DOHH2 (cell line): Measurements from ENCODE around the gene SLC30A4.

Source experiments
- H3F3A ChIP-seq: fragments of 200-600 bp; sonication (generic), shearing (Covaris generic); 2 replicates; pipeline ENCODE4 v1.6.0; 2016; ENCODE audit warnings: antibody characterized with exemption, mild to moderate bottlenecking; ENCODE audit not compliant: control insufficient read depth, insufficient read depth
- H3K27ac ChIP-seq: fragments of 200-600 bp; sonication (generic); 2 replicates; pipeline ENCODE4 v1.5.1; 2014; ENCODE audit warnings: low read depth, mild to moderate bottlenecking, low read length, moderate library complexity
- H3K27me3 ChIP-seq: fragments of 200-600 bp; sonication (generic); 2 replicates; pipeline ENCODE4 v1.6.1; 2014; ENCODE audit warnings: mild to moderate bottlenecking, low read length, mixed read lengths; ENCODE audit not compliant: control insufficient read depth
- H3K36me3 ChIP-seq: fragments of 200-600 bp; sonication (generic); 2 replicates; pipeline ENCODE4 v1.6.1; 2014; ENCODE audit warnings: mild to moderate bottlenecking, low read length, moderate library complexity, mixed read lengths; ENCODE audit not compliant: control insufficient read depth
- H3K4me1 ChIP-seq: fragments of 200-600 bp; sonication (generic); 2 replicates; pipeline ENCODE4 v1.6.1; 2014; ENCODE audit warnings: mild to moderate bottlenecking, low read length, mixed read lengths; ENCODE audit not compliant: control insufficient read depth
- H3K4me2 ChIP-seq: fragments of 200-600 bp; sonication (generic); 2 replicates; pipeline ENCODE4 v1.6.0; 2014; ENCODE audit warnings: mild to moderate bottlenecking, low read length, moderate library complexity
- H3K4me3 ChIP-seq: fragments of 200-600 bp; sonication (generic); 2 replicates; pipeline ENCODE4 v1.5.1; 2014; ENCODE audit warnings: mild to moderate bottlenecking, low read length, mixed read lengths
- H3K79me2 ChIP-seq: fragments of 200-600 bp; sonication (generic); 2 replicates; pipeline ENCODE4 v1.6.1; 2014; ENCODE audit warnings: mild to moderate bottlenecking, low read length, mixed read lengths; ENCODE audit not compliant: control insufficient read depth
- H3K9me2 ChIP-seq: fragments of 200-600 bp; sonication (generic); replicated peaks from 2 replicates; pipeline ENCODE4 v1.6.1; 2014; ENCODE audit warnings: mild to moderate bottlenecking, low read length, mixed read lengths; ENCODE audit not compliant: control insufficient read depth
- H3K9me3 ChIP-seq: fragments of 200-600 bp; sonication (generic); 2 replicates; pipeline ENCODE4 v1.6.1; 2014; ENCODE audit warnings: antibody characterized with exemption, low read length, mixed read lengths; ENCODE audit not compliant: control insufficient read depth, insufficient read depth
- H4K20me1 ChIP-seq: fragments of 200-600 bp; sonication (generic); 2 replicates; pipeline ENCODE4 v1.6.0; 2014; ENCODE audit warnings: low read depth, mild to moderate bottlenecking, antibody characterized with exemption, low read length, moderate library complexity; ENCODE audit not compliant: control insufficient read depth, insufficient read depth
- CTCF ChIP-seq: fragments of 200-600 bp; sonication (generic); IDR thresholded peaks from one replicate; pipeline ENCODE4 v1.5.1; 2014; ENCODE audit warnings: antibody characterized with exemption, mild to moderate bottlenecking, low read depth, low read length; ENCODE audit not compliant: poor library complexity, severe bottlenecking
- EZH2phosphoT487 ChIP-seq: fragments of 200-600 bp; sonication (generic); IDR thresholded peaks from 2 replicates; pipeline ENCODE4 v1.6.1; 2017; ENCODE audit warnings: borderline replicate concordance, mild to moderate bottlenecking, antibody characterized with exemption, low read length, moderate library complexity, mixed read lengths

Gene SLC30A4

DNA sequence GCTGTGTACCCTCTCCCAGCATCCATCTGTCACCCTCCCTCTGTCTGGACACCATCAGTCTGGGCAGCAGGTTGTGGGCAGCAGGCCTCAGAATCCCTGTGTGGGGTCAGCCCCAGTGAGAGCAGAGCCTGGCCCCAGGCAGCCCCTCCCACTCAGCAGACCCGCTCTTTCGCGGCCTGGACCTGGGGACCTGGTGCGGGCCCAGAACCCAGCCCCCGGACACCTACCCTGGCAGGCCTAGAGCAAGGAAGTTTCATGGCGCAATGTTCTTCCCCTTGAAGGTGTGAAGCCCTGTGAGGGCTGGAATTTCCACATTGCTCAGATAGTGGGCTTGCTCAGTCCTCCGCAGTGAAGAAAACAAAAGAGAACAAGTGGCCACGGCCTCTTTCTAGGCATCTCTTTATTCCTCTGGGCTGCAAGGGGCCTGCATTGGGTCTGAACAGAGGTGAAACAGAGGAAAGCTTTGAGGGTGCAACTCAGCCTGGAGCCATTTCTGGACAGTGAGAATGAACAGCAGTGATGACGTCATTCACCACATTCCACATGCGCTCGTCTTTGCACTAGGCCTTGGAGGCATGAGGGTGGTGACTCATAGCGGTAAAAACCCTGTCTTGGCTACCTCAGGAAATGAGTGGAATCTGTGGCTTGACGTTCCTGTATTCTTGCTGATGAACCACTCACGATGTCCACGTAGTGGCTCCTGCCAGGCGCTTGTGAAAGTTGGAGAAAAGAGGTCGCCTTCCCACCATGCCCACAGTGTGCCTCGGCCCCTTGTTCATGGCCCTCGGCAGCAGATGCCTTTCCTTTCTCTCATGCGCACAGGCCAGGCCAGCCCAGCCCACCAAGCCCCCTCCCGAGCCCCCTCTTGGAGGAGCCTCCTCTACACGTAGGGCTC lies 66.1 kb downstream of the SLC30A4 start:
- H3K4me2 ChIP-seq: no peak overlapping the region
- no peaks in the 10 kb centered on the region for H3K9me2 ChIP-seq
- TF ChIP-seq EZH2phosphoT487 (no peak), CTCF (no peak)

GRCh38 chr15:45454814-45455213 lies 67.7 kb downstream of the SLC30A4 start:
- Histone ChIP-seq H3K4me3 (no peak overlapping the region), H3K79me2 (no peaks in the 10 kb centered on the region), H3K27me3 (no peaks in the 10 kb centered on the region), H3K36me3 (no peaks in the 10 kb centered on the region), H3F3A (peaks cover 8% of the 10 kb centered on the region), H3K27ac (no peak overlapping the region), H3K4me2 (peak overlapping the region; percentile 12; the same call in 1 of the 2 replicates), H3K4me1 (peaks cover 29% of the 10 kb centered on the region), H3K9me3 (no peaks in the 10 kb centered on the region), H3K9me2 (no peaks in the 10 kb centered on the region), H4K20me1 (no peaks in the 10 kb centered on the region)
- no peak for TF ChIP-seq CTCF
- TF ChIP-seq EZH2phosphoT487: no peak

More for the DNA sequence above, 66.1 kb downstream of the SLC30A4 start:
- peaks cover 8% of the 10 kb centered on the region for H3F3A ChIP-seq
- H3K36me3 ChIP-seq: no peaks in the 10 kb centered on the region
- H3K27ac ChIP-seq: no peak overlapping the region
- peaks cover 29% of the 10 kb centered on the region for H3K4me1 ChIP-seq
- H3K4me3 ChIP-seq: no peak overlapping the region
- no peaks in the 10 kb centered on the region for H3K27me3 ChIP-seq
- H3K79me2 ChIP-seq: no peaks in the 10 kb centered on the region
- no peaks in the 10 kb centered on the region for H4K20me1 ChIP-seq
- H3K9me3 ChIP-seq: peaks cover under 1% of the 10 kb centered on the region; the same call in 1 of the 2 replicates

GRCh38 chr15:45451265-45451664 lies 71.3 kb downstream of the SLC30A4 start:
- Histone ChIP-seq H3F3A (no peaks in the 10 kb centered on the region), H3K79me2 (no peaks in the 10 kb centered on the region), H3K27ac (no peak overlapping the region), H3K4me3 (no peak overlapping the region), H3K9me2 (no peaks in the 10 kb centered on the region), H4K20me1 (no peaks in the 10 kb centered on the region), H3K27me3 (0 out of 2 replicates have a peak, but pooled peaks cover 4% of the 10 kb centered on the region), H3K4me1 (peaks cover 10% of the 10 kb centered on the region), H3K36me3 (no peaks in the 10 kb centered on the region), H3K4me2 (no peak overlapping the region), H3K9me3 (no peaks in the 10 kb centered on the region)
- TF ChIP-seq EZH2phosphoT487: no peak
- no peak for TF ChIP-seq CTCF
